T-helper 2 cell treated with Interferon-gamma antibody and Interleukin-4, amounts not matched to agents 5 μg/mL and 100 μg/mL, for 36 hours (primary cell): ENCODE data around the gene CYGB.

Experiments
- DNase-seq: peaks from one replicate; pipeline ENCODE4 v3.0.0; 2021; ENCODE audit warnings: low spot score
- H3K27ac Mint-ChIP-seq: one replicate; pipeline ENCODE4 v1.8.0; 2021; ENCODE audit warnings: mild to moderate bottlenecking, mixed read lengths
- H3K27me3 Mint-ChIP-seq: one replicate; pipeline ENCODE4 v1.8.0; 2021; ENCODE audit warnings: low read depth, mixed read lengths
- H3K36me3 Mint-ChIP-seq: one replicate; pipeline ENCODE4 v1.8.0; 2021; ENCODE audit warnings: low read depth, mixed read lengths
- H3K4me1 Mint-ChIP-seq: one replicate; pipeline ENCODE4 v1.8.0; 2021; ENCODE audit warnings: low read depth, mixed read lengths
- H3K4me3 Mint-ChIP-seq: one replicate; pipeline ENCODE4 v1.8.0; 2022; ENCODE audit warnings: mild to moderate bottlenecking, moderate library complexity, mixed read lengths
- H3K9me3 Mint-ChIP-seq: one replicate; pipeline ENCODE4 v1.8.0; 2021; ENCODE audit warnings: mixed read lengths

Gene CYGB

DNA sequence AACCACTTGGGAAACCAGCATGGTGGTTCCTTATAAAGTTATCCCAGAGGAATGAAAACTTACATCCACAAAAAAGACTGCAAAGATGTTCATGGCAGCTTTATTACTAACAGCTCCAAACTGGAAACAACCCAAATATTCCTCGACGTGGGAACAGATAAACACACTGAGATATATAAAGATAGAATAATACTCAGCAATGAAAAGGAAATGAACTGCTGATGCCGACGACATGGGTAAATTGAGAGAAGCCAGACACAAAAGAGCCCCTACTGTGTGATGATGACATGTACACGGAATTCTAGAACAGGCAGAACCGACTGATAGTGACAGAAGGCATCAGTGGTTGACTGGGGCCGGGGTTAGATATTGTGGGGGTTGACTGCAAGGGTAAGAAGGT lies 12.0 kb upstream of the CYGB start:
- Mint-ChIP-seq H3K4me3 (no peak overlapping the region), H3K9me3 (no peaks in the 10 kb centered on the region), H3K36me3 (no peaks in the 10 kb centered on the region), H3K27me3 (no peaks in the 10 kb centered on the region), H3K4me1 (no peaks in the 10 kb centered on the region), H3K27ac (no peak overlapping the region)
- no peak for DNase-seq

DNA sequence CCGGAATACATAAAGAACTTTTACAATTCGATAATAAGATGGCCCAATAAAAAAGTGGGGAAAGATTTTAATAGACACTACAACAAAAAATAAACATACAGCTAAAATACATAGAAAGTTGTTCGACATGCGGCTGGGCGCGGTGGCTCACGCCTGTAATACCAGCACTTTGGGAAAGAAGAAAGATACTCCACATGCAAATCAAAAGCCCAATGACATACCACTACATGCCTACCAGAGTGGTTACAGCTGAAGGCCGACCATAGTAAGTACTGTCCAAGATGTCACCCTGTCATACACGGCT lies 11.7 kb upstream of the CYGB start:
- H3K36me3 Mint-ChIP-seq = no peaks in the 10 kb centered on the region
- H3K27me3 Mint-ChIP-seq = no peaks in the 10 kb centered on the region
- no peak overlapping the region for H3K4me3 Mint-ChIP-seq
- no peak overlapping the region for H3K27ac Mint-ChIP-seq
- no peaks in the 10 kb centered on the region for H3K9me3 Mint-ChIP-seq
- no peaks in the 10 kb centered on the region for H3K4me1 Mint-ChIP-seq
- DNase-seq = no peak

DNA sequence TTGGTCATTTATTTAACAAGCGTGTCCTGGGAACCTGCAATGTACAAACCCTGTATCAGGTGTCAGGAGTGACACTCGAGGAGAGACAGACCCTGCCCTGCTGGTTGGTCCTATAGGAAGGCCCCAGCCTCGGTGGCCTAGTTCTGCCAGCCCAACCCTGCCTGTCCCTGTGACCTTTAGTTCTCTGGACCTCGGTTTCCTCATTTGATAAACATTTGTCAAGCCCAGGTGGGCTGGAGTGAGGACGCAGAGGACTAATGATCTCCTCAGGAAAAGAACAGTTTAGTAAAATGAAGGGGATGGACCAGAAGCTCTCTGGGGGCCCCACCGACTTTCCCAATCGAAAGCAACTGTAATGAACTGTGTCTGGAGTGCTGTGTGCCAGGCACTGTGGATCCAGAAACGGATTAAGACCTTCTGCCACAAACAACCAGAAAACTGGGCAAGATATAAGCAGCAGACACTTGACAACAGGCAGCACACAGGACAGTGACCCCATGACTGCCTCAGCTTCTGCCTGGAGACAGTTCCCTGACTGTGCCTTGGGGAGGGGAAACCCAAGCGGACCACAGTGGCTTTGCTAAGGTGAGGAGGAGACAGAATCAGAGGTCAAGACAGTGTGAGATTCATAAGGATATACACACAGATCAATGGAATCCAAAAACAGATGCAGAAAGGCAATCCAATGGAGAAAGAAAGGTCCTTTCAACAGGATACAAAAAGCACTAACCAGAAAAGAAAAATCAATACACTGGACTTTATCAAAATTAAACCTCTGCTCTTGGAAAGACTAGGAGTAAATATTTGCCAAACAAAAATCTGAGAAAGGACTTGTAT lies 11.1 kb upstream of the CYGB start:
- Mint-ChIP-seq H3K4me1 (no peaks in the 10 kb centered on the region), H3K27ac (no peak overlapping the region), H3K27me3 (peaks cover 6% of the 10 kb centered on the region), H3K36me3 (no peaks in the 10 kb centered on the region), H3K9me3 (no peaks in the 10 kb centered on the region), H3K4me3 (no peak overlapping the region)
- no peak for DNase-seq

DNA sequence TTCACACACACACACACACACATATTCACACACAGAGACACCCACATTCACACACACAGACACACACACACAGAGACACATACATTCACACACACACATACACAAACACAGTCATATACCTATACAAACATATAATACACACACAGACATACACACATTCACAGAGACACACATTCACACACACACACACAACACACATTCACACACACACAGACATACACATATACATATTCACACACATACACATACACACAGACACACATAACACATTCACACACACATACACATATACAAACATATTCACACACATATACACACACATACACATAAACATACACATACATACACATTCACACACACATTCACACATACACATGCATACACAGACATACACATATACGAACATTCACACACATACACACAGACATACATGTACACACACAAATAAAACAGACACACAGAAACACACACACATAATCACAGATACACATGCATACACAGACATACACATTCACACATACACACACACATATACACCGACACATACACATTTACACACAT lies 10.2 kb upstream of the CYGB start:
- no peak for DNase-seq
- Mint-ChIP-seq H3K27me3 (peaks cover 8% of the 10 kb centered on the region), H3K27ac (no peak overlapping the region), H3K4me3 (no peak overlapping the region), H3K36me3 (no peaks in the 10 kb centered on the region), H3K4me1 (no peaks in the 10 kb centered on the region), H3K9me3 (no peaks in the 10 kb centered on the region)

DNA sequence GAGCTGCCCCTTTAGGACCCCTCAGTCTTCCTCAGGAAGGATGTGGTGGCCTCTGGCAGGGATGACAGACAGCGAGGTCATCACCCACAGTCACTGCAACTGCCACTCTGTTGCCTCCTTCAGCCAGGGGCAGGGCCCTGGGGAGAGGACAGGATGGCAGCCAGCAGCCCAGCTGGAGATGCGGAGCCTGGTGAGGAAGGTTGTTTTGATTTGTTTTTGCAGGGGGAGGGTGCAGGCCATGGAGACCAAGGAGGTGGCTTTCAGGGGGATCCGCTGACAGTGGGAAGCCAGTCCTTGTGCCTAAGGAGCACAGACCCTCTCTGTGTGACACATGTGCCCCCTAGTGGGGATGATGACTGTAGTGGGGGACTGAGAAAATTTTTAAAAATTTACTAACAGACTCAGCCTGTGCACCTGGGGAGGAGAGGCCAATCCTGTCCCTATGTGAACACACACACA lies 9.7 kb upstream of the CYGB start:
- H3K36me3 Mint-ChIP-seq = no peaks in the 10 kb centered on the region
- DNase-seq = peak; percentile 28

DNA sequence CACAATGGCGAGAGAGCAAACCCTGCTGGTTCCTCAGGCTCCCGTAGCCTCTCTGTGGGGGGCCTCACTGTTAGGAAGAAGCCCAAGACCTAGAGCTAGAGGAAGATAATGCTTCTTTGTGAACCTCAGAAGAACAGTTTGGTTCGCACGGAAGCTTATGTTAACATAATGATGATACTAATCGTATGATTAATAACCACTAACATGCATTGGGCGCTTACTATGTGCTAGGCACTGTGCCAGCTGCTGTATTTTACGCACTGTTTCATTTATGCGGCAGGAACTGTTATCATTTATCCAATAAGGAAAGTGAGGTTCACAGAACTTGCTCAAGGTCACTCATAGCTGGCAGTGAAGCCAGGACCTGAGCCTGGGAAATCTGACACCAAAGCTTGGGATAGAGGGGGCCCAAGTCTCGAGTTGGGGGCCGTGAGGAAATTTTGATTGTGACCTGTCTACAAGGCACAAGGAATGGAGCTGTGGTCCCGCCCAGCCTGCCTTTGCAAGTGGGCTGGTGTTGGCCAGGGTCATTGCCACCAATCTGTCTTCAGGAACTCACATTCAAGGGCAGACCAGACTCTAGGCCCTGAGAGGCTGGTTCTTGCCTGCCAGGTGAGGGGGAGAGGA lies 9.2 kb upstream of the CYGB start:
- Mint-ChIP-seq H3K4me1 (no peaks in the 10 kb centered on the region), H3K27ac (peak overlapping the region; percentile 7), H3K27me3 (peaks cover 19% of the 10 kb centered on the region), H3K9me3 (no peaks in the 10 kb centered on the region), H3K4me3 (no peak overlapping the region), H3K36me3 (no peaks in the 10 kb centered on the region)
- DNase-seq = no peak

More for the DNA sequence above, 9.7 kb upstream of the CYGB start:
- H3K9me3 Mint-ChIP-seq = no peaks in the 10 kb centered on the region
- H3K27ac Mint-ChIP-seq = no peak overlapping the region
- no peak overlapping the region for H3K4me3 Mint-ChIP-seq
- H3K27me3 Mint-ChIP-seq = peaks cover 13% of the 10 kb centered on the region
- no peaks in the 10 kb centered on the region for H3K4me1 Mint-ChIP-seq

DNA sequence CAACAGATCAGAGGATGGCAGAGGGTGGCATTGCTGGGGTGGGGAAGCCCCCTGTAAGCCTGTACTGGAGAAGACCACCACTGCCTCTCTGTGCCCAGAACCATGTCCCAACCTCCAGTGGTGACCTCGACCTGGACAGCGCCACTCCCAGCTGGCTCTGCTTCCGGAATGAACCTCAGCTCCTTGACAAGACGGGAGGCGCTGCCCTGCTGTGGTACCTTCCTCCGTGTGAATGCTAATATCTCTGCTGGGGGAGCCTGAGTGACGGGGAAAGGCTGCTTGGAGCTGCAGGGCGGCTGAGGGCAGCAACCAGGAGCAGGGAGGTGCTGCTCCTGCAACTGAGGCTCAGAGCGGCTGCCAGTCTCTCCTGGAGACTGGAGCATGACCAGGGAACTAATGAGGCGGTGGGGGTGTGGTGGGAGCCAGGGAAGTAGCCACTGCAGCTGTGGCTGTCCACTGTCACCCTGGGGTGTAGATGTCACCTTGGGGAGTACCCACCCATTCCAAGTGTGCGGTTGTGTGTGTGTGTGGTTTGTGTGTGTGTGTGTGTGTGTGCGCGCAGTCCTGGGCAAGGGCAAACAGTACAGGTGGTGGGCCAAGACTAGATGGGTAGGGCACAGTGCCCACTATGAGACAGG lies 8.5 kb upstream of the CYGB start:
- no peak for DNase-seq
- Mint-ChIP-seq H3K27ac (no peak overlapping the region), H3K27me3 (peaks cover 23% of the 10 kb centered on the region), H3K4me1 (no peaks in the 10 kb centered on the region), H3K36me3 (no peaks in the 10 kb centered on the region), H3K9me3 (no peaks in the 10 kb centered on the region), H3K4me3 (no peak overlapping the region)

DNA sequence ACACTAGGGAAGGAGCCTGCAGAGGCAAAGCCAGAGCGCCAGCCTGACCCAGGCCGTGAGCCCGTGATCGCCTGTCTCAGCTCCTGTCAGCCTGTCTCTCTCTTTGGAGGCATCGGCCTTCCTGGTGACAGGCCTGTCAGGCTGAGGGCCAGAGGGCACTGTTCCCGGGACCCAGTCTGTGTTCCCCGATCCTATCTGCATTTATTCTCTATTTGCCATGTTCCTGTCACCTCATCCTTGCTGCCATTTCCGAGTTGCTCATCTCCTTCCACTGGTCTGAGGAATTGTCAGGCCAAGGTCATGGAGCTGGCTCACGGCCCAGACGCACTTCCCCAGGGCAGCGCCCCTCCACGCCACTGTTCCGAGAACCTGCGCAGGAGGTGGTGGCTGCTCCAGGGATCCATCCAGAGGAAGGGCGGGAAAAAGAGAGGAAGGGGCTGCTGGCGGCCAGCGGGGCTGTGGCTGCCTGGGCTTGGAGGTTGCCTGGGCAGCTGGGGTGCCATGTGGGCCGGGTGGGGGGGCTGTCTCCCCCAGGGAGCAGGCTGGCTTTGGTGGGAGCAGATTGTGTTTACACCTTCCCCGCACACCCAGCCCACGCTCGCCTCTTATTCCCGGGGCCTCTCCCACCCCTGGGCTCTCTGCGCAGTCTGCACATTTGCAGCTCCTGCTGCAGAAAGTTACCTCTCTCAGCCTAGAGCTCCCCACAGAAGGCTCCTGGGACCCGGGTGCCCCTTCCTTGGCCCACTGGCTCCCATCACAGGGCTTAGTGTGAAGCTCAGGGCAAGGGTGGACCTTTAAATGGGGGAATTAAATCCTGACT lies 7.2 kb upstream of the CYGB start:
- Mint-ChIP-seq H3K36me3 (no peaks in the 10 kb centered on the region), H3K4me1 (no peaks in the 10 kb centered on the region), H3K27me3 (peaks cover 32% of the 10 kb centered on the region), H3K27ac (no peak overlapping the region), H3K4me3 (no peak overlapping the region), H3K9me3 (no peaks in the 10 kb centered on the region)
- no peak for DNase-seq

DNA sequence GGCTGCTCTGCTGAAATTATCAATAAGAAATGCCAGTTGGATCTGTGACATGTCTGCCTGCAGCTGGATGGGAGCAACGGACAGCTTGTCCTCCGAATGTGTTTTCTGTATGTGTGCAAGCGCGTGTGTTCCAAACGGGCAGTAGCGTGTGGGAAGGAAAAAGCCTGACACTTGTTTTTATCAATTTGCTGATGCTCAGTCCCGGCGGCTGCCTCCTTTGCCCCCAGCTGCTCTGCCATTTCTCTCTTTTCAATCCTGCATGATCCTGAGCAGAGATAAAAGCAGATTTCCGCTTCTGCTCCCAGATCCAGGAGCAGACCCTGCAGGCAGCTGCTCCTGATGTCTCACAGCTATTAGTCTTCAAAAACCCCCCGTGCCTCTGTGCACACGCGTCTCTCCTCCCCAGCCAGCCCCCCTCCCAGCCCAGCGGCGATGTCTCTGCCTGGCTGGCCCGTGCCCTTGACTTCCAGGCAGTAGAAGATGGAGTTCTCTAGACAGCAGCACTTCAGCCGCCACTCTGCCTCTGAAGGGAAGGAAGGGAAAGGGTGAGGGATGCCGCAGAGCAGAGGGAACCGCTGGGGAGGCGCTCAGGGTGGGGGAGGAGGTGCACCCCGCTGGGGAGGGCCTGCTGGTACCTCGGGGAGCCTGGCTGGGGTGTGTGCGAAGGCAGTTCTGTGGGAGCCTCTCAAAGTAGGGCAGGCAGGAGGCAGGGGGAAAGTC lies 6.5 kb upstream of the CYGB start:
- H3K27ac Mint-ChIP-seq = no peak overlapping the region
- no peak overlapping the region for H3K4me3 Mint-ChIP-seq
- no peak for DNase-seq
- no peaks in the 10 kb centered on the region for H3K9me3 Mint-ChIP-seq
- H3K36me3 Mint-ChIP-seq = no peaks in the 10 kb centered on the region
- H3K27me3 Mint-ChIP-seq = peaks cover 40% of the 10 kb centered on the region
- H3K4me1 Mint-ChIP-seq = no peaks in the 10 kb centered on the region

DNA sequence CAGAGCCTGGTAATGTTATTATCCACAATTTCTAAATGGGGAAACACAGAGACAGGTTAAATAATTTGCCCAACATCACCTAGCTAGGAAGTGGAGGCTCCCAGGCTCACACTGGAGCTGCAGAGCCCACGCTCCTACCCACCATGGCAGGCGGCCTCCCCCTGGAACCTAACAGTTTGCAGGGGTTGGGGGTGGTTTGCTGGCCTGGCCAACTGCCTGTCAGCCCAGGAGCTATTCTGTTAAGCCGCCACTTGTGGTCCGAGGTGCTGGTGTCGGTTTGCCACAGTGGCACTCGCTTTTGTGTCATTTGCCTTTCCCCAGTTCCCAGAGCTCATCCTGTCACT lies 5.9 kb upstream of the CYGB start:
- H3K4me3 Mint-ChIP-seq = no peak overlapping the region
- DNase-seq = no peak
- H3K4me1 Mint-ChIP-seq = no peaks in the 10 kb centered on the region
- no peaks in the 10 kb centered on the region for H3K36me3 Mint-ChIP-seq
- H3K27me3 Mint-ChIP-seq = peaks cover 45% of the 10 kb centered on the region
- H3K27ac Mint-ChIP-seq = no peak overlapping the region
- H3K9me3 Mint-ChIP-seq = no peaks in the 10 kb centered on the region

DNA sequence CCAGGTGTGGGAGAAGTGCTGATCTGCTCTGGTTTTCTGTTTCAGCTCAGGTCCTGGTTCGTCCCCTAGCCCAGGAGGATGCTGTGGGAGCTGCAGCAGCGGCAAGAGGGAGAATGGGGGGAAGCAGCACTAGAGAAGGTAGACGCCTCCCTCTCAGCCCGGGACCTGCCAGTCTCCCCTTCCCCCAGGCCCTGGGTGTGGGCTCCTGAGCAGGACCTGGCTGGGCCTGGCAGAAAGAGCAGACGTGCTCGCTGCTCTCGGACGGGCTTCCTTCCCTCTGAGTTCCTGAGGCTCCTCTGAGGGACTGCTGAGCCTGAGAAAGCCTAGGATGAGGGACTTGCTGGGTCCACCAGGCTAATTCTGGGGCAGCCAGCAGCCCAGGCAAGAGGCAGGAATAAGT lies 5.5 kb upstream of the CYGB start:
- no peaks in the 10 kb centered on the region for H3K36me3 Mint-ChIP-seq
- H3K27me3 Mint-ChIP-seq = peaks cover 46% of the 10 kb centered on the region
- no peak overlapping the region for H3K4me3 Mint-ChIP-seq
- H3K9me3 Mint-ChIP-seq = no peaks in the 10 kb centered on the region
- no peak for DNase-seq
- H3K4me1 Mint-ChIP-seq = no peaks in the 10 kb centered on the region
- H3K27ac Mint-ChIP-seq = no peak overlapping the region

DNA sequence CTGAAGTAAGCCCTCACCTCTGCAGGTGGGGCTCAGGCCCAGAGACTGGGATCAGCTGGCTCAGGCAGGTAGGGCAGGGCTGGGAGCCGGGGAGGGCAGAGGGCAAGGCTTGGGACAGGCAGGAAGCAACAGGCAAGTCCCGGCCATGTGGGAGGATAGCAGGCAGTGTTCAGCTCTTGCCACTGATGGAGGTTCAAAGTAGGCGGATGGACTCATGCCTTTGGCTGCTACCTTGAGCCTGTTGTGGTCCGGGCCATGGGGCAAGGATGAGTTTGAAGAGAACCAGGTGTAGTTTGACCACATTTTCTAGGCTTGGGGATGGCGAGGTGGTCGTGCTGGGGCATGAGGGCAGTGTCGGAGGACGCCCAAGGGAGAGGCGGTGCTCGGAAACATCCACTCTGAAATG lies 5.1 kb upstream of the CYGB start:
- no peaks in the 10 kb centered on the region for H3K36me3 Mint-ChIP-seq
- no peak for DNase-seq
- H3K4me3 Mint-ChIP-seq = no peak overlapping the region
- no peaks in the 10 kb centered on the region for H3K9me3 Mint-ChIP-seq
- H3K27me3 Mint-ChIP-seq = peaks cover 46% of the 10 kb centered on the region
- no peak overlapping the region for H3K27ac Mint-ChIP-seq
- no peaks in the 10 kb centered on the region for H3K4me1 Mint-ChIP-seq

DNA sequence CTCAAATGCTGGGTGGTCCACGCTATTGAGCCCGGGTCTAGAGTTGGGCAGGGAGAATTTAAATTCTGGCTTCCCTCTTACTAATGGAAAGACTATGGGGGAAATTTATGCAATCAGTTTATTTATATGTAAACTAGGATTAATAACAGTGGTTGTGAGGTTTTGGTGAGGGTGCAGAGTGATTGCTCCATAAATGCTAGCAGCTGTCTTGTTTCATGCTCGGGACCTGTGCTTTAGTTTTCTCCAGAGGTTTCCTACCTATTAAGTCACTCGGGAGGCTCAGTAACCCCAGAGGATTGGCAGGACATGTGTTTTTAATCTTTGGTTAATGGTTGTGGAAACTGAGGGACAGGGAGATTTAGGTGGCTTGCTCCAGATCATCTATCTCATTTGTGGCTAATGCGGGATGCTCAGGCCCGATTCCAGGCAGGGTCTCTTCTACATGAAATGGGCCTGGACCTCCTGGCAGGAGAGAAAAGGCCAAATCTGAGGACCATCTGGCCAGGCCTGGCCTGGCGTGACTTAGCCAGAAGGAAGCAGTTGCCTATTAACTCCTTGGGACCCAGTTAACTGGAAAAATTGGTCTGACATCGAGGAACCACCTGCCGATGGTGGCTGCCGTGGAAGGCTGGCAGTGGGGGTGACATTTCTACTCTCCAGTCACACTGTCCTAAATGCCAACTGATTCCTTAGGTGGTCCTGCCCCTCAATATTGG lies 4.4 kb upstream of the CYGB start:
- peaks cover 47% of the 10 kb centered on the region for H3K27me3 Mint-ChIP-seq

More for the DNA sequence above, 4.4 kb upstream of the CYGB start:
- no peak for DNase-seq
- H3K4me3 Mint-ChIP-seq = no peak overlapping the region
- no peaks in the 10 kb centered on the region for H3K4me1 Mint-ChIP-seq
- no peaks in the 10 kb centered on the region for H3K9me3 Mint-ChIP-seq
- no peaks in the 10 kb centered on the region for H3K36me3 Mint-ChIP-seq
- H3K27ac Mint-ChIP-seq = no peak overlapping the region
